Right ventricle myocardium inferior (tissue), 1 donor: Measurements from ENCODE around the gene NEUROD4. TPM values are rescaled to one million over a fixed set of nuclear protein-coding genes. Genes with fewer than 3 reads are reported as not detected.
"Not testable (repeated sequence)": the region's sequence is repeated elsewhere in the genome, so short reads cannot be mapped to it uniquely, and the experiment has no call there.

ENCODE experiments used
- ATAC-seq: fragments of 200-7000 bp; cut with Tn5 transposase; one replicate; pipeline ENCODE4 v1.9.1; 2020; ENCODE audit warnings: mild to moderate bottlenecking, moderate library complexity
- DNase-seq: peaks from one replicate; pipeline ENCODE4 v3.0.0; 2021; ENCODE audit errors: missing footprints
- intact Hi-C: fragments of 100-400 bp; cut with DNase I; formaldehyde crosslinking; loops from one replicate; pipeline ENCODE4 v1.11.0; 2022
- long read RNA-seq: library from polyadenylated mRNA; unstranded; transcript quantifications from one replicate; pipeline ENCODE4 v2.0.0, GENCODE V29; 2021
- total RNA-seq: library from RNA; stranded (reverse); fragmentation: NEBNext Ultra II Directional; extraction: Animal tissue kit (Norgen Biotek cat#: 25700); gene quantifications from one replicate; pipeline ENCODE4 v1.2.1, GENCODE V29; 2021
- donor health status: DM: no; HTN: yes; CAD: no; lungs with severe emphysema.

Gene NEUROD4
- not detected for total RNA-seq
- long read RNA-seq = 0 reads

GRCh38 chr12:55019784-55020183, at the start of gene NEUROD4:
TSS of gene NEUROD4 (plus strand) at chr12:55019974. CDS start at chr12:55026440, 6,466 bp downstream.
- DNase-seq = no peak
- peak; percentile 72 for ATAC-seq
- intact Hi-C loops = no loop called here

GRCh38 chr12:54970741-54971140, 49.0 kb upstream of the NEUROD4 start:
- no peak for ATAC-seq
- intact Hi-C loops = no loop called here
- no peak for DNase-seq

GRCh38 chr12:54973556-54973955, 46.2 kb upstream of the NEUROD4 start:
- intact Hi-C loops = no loop called here
- ATAC-seq (no peak), DNase-seq (no peak)

GRCh38 chr12:54974279-54974678, 45.5 kb upstream of the NEUROD4 start:
- intact Hi-C loops = no loop called here
- ATAC-seq (no peak), DNase-seq (peak; percentile 70)

- intact Hi-C loops = no loop called here
- DNase-seq (no peak), ATAC-seq (no peak)
These were observed 44.5 kb upstream of the NEUROD4 start for GRCh38 chr12:54975272-54975671.

- intact Hi-C loops = no loop called here
- no peak for ATAC-seq
- DNase-seq = no peak
These were observed 43.9 kb upstream of the NEUROD4 start for GRCh38 chr12:54975875-54976274.

GRCh38 chr12:54977155-54977554, 42.6 kb upstream of the NEUROD4 start:
- intact Hi-C loops = no loop called here
- ATAC-seq (no peak), DNase-seq (no peak)

- no peak for ATAC-seq
- intact Hi-C loops = no loop called here
- no peak for DNase-seq
These were observed 41.9 kb upstream of the NEUROD4 start for GRCh38 chr12:54977857-54978256.

- no peak for DNase-seq
- intact Hi-C loops = no loop called here
- ATAC-seq = no peak
These were observed 39.4 kb upstream of the NEUROD4 start for GRCh38 chr12:54980341-54980740.

GRCh38 chr12:54981796-54982195, 38.0 kb upstream of the NEUROD4 start:
- ATAC-seq (no peak), DNase-seq (no peak)
- intact Hi-C loops = no loop called here

GRCh38 chr12:54983536-54984101, 36.2 kb upstream of the NEUROD4 start:
- no peak for ATAC-seq
- intact Hi-C loops = no loop called here
- no peak for DNase-seq

GRCh38 chr12:54984658-54985376, 35.0 kb upstream of the NEUROD4 start, which contains the start of gene TESPA1:
TSS of gene TESPA1 (minus strand) at chr12:54984762. CDS start at chr12:54974562, 10,200 bp downstream.
- peak; percentile 75 for ATAC-seq
- DNase-seq = peak; percentile 84
- intact Hi-C loops = no loop called here

- ATAC-seq, DNase-seq, intact Hi-C loops: not testable (repeated sequence)
These were observed 33.0 kb upstream of the NEUROD4 start for GRCh38 chr12:54986773-54987172.

GRCh38 chr12:54987611-54988231, 32.1 kb upstream of the NEUROD4 start:
- intact Hi-C loops = no loop called here
- ATAC-seq (no peak), DNase-seq (no peak)

- peak; percentile 94 for ATAC-seq
- intact Hi-C loops = no loop called here
- DNase-seq = peak; percentile 93
These were observed 31.2 kb upstream of the NEUROD4 start for GRCh38 chr12:54988402-54989054.

GRCh38 chr12:54989829-54990228, 29.9 kb upstream of the NEUROD4 start:
- DNase-seq (no peak), ATAC-seq (no peak)
- intact Hi-C loops = loop anchor here (10.0 kb wide), 1 partner anchor 625 kb away; no protein-coding TSS in a partner anchor

GRCh38 chr12:54991161-54991990, 28.4 kb upstream of the NEUROD4 start:
- ATAC-seq (no peak), DNase-seq (no peak)
- intact Hi-C loops = loop anchor here (10.0 kb wide), 1 partner anchor 623 kb away; no protein-coding TSS in a partner anchor

GRCh38 chr12:54991991-54992375, 27.8 kb upstream of the NEUROD4 start:
- ATAC-seq (no peak), DNase-seq (no peak)
- intact Hi-C loops = loop anchor here (2.0 to 10.0 kb wide), 2 partner anchors 81 to 623 kb away; no protein-coding TSS in a partner anchor
